HUDEP-2 (cell line): ENCODE measurements around the gene SORBS2.
"Not testable (repeated sequence)": the region's sequence is repeated elsewhere in the genome, so short reads cannot be mapped to it uniquely, and the experiment has no call there.

ENCODE experiments used
- DNase-seq, 76 experiments: peaks; one replicate each; lab custom pipeline; 2025; ENCODE audit not compliant: unreplicated experiment in 76 of 76; lab: John Stamatoyannopoulos, UW

SORBS2 gene

DNA sequence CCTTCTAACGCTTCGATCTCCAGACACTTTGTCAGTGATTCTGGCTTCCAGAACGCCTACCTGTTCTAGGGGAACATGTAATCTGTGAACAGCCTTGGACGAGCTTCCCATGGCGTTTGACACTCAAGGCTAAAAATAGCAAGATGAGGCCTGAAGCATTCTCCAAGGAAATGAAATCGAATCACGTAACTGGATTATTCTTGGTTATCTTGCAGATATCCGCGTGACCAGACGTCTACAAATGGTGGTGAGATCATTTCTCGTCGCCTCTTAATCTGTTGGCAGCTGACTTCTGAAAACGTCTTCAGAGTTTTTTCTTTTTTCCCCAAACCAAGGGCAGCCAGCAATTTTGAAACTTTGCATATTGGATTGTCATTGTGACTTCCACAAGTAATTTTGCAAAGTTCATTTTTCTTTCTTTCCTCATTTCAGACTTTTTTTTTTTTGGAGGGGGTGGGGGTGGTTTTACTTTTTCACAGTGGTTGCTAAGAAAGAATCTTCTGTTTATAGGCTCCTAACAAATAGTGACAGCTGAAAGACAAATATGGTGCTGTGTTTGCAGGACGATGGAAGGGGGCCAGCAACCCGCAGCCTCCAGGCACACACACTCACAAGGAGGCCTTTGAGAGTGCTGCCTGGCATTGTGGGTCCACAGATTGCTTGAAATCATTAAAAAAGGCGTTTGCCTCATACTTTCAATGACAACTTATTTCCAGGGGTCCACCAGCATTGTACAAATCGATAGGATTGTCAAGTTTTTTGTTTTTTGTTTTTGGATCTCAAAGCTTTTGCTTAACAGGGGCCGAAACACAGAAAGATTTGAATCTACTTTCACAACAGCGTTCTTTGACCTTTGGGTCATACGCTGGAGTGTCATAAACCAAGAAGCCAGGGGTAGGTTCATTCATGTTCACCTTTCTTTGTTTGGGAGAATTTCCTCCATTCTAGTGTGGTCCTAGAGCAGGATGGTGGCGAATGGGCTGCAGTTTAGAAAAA, 244.3 kb downstream of the SORBS2 start:
- no peak for DNase-seq

DNA sequence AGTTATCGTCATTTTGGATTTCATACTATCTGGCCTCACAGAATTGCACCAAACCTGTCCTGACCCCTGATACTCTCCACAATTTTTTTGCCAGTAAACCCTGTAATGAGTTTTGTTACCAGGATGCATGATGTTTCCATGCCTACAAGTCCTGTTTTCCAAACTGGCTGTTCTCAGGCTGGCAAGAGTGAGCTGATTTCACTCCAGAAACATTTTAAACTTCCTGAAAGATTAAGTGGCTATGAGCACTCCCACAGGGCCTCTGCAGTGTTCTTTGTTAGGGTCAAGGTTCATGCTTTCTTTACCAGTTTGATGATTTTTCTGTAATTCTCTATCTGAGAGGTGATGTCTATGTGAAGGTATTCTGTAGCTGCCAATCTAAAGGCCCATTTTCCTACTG, 245.0 kb downstream of the SORBS2 start:
- DNase-seq = no peak

GRCh38 chr4:185566425-185566824, 245.6 kb downstream of the SORBS2 start:
- DNase-seq = no peak

DNA sequence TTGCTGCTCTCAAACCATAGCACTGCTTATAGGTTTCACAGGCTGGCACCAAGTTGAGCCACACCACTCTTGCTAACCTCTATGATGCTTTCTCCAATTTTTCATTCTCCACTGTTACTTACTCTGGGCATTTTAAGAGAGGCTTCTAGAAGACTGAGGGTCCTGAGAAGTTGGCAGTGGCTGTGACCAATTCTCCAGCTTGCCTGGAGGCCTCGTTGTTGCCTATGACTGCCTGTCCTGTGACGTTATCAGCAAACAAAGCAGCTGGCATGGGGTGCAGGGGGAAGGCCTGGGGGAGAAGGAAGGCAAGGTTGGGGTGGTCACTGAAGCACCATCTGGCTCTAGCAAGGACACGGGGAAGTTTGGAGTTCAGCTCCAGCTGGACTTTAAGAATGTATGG, 246.3 kb downstream of the SORBS2 start:
- no peak for DNase-seq

- DNase-seq = no peak
These were observed 247.6 kb downstream of the SORBS2 start for GRCh38 chr4:185564349-185564748.

- no peak for DNase-seq
These were observed 249.5 kb downstream of the SORBS2 start for GRCh38 chr4:185562531-185562930.

GRCh38 chr4:185560316-185560715, 251.7 kb downstream of the SORBS2 start:
- DNase-seq = no peak

- DNase-seq = no peak
These were observed 252.1 kb downstream of the SORBS2 start for GRCh38 chr4:185559915-185560281.

- DNase-seq = not testable (repeated sequence)
These were observed 252.6 kb downstream of the SORBS2 start for GRCh38 chr4:185559251-185559914.

DNA sequence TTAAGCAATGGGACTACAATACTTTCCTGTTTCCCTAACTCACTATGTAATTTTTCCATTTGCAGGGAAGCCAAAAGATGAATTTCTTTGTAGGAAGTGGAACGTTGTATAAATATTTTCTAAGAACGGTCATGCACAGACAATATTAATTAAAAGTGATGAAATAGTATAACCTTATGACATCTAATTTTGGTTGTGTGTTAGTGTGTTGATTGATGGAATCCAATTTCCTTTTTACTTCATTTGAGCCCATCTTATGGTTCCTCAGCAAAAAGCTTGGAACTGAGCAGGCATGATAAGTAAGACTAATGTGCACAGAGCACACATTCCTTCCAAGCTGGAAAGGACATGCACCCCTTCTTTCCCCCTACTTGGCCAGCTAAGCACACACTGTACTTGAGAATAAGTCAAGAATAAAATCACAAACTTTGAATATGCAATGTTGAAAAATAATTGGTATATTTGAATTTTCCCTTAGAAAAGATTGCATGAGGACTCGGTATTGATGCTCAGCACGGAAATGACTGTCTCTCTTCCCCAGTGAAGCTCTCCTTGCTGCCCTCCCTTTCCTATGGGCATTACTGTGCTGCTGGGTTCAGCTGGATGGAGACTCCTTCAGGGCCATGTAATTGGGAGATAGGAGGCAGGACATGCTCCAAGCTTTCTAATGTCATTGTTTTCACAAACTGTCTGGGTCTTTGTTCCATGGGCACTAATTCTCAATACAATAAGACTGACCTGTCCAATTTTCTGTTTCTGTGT, 257.4 kb downstream of the SORBS2 start:
- DNase-seq = no peak

DNA sequence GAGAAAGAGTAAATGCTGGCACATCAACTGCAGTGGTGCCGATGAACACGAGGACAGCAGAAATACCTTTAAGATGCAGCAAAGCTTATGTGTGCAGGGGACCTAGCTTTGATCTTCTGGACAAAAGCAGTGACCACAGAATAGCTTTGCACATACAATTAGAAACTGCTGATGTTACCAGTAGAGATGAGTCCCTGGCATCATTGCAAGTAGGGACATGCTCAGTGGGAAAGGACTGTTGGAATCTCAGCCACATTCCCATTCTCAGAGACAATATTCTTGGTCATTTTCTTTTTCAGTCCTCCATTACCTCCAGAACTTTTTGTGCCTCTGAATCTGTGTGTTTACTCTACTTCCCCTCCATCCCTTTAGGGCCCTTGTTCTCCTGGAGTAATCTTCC, 259.7 kb downstream of the SORBS2 start:
- no peak for DNase-seq

GRCh38 chr4:185550933-185551332, 261.1 kb downstream of the SORBS2 start:
- DNase-seq = no peak

GRCh38 chr4:185549095-185549639, 262.8 kb downstream of the SORBS2 start:
- DNase-seq = no peak

- DNase-seq = no peak
These were observed 263.4 kb downstream of the SORBS2 start for GRCh38 chr4:185548587-185548986.

- DNase-seq = no peak
These were observed 265.7 kb downstream of the SORBS2 start for GRCh38 chr4:185546335-185546734.

DNA sequence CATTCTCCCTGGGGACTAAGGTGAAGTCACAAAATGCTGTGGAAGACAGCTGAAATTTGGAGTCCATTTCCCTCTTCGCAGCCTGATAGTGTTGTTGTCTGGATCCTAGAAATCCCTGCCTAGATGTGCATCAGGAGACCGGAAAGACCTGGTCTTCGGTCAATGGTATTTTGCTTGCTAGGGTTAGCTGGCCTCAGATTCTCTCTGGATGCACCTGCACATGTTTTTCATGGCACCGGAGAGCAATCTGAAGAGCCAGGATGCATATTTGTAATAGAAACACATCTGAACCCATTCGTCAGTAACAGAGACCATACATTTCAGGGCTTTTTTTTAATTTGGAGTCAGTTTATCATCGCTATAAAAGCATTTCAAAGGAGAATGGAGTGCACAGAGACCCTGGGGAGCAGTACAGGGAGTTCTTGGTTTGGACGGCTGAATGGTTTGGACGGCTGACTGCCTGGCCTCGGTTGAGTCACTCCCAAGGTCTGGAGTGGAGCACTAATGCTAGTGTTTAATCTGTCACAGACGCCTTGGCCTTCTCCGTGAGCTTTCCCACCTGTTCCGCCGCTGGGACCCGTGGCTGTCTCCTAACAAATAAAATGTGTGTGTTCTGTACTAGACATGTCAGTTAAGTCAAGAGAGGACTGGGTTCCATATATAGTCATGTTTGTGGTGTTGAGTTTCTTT, 269.2 kb downstream of the SORBS2 start:
- no peak for DNase-seq

DNA sequence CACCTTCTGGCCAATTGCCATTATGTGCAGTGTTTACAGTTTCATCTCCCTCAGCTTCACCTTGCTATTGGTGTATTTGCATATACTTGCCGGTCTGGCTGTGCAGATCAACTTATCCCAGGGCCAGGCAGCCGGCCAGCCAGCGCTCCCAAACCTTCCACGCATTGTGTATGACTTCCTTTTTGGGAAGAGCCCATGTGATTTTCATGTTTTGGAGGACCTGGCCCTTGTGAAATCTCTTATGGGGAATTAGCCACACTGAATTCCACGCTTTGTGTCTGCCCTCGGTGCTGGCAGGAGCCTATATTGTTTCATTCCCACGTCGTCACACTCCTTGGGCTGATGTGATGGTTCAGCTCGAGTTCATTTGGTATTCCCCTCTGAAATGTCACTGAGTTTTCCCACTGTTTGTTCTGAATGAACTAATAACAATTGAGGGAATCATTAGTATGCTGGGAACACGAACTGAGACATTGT, 270.7 kb downstream of the SORBS2 start:
- DNase-seq = no peak

GRCh38 chr4:185540487-185541120, 271.4 kb downstream of the SORBS2 start:
- DNase-seq = no peak

GRCh38 chr4:185540040-185540439, 272.0 kb downstream of the SORBS2 start:
- no peak for DNase-seq

- DNase-seq = no peak
These were observed 273.2 kb downstream of the SORBS2 start for GRCh38 chr4:185538806-185539205.
